Nephron (organoid): Measurements from ENCODE around the gene TFF2.

Source experiments
- H3K27ac Mint-ChIP-seq, 3 experiments: 2 replicates each; pipeline ENCODE4 v1.8.0; 2020; ENCODE audit warnings: mixed read lengths in 3 of 3, mild to moderate bottlenecking in 2 of 3, moderate library complexity in 1 of 3
- H3K27me3 Mint-ChIP-seq: 2 replicates; pipeline ENCODE4 v1.8.0; 2021; ENCODE audit warnings: low read depth, mild to moderate bottlenecking, moderate library complexity, mixed read lengths
- H3K36me3 Mint-ChIP-seq: 2 replicates; pipeline ENCODE4 v1.8.0; 2020; ENCODE audit warnings: low read depth, mixed read lengths
- H3K4me1 Mint-ChIP-seq: 2 replicates; pipeline ENCODE4 v1.8.0; 2020; ENCODE audit warnings: mixed read lengths
- H3K4me3 Mint-ChIP-seq, 3 experiments: 2 replicates each; pipeline ENCODE4 v1.8.0; 2020; ENCODE audit warnings: mild to moderate bottlenecking in 3 of 3, mixed read lengths in 3 of 3, moderate library complexity in 2 of 3
- H3K9me3 Mint-ChIP-seq: 2 replicates; pipeline ENCODE4 v1.8.0; 2020; ENCODE audit warnings: mixed read lengths
- TF ChIP-seq, protein P1 (sequence below), 3 experiments: fragments of 200-600 bp; sonication (generic); IDR thresholded peaks; one replicate each; pipeline ENCODE4 v1.5.0; 2021; ENCODE audit warnings: antibody characterized with exemption in 3 of 3; ENCODE audit not compliant: unreplicated experiment in 3 of 3

Gene TFF2

DNA sequence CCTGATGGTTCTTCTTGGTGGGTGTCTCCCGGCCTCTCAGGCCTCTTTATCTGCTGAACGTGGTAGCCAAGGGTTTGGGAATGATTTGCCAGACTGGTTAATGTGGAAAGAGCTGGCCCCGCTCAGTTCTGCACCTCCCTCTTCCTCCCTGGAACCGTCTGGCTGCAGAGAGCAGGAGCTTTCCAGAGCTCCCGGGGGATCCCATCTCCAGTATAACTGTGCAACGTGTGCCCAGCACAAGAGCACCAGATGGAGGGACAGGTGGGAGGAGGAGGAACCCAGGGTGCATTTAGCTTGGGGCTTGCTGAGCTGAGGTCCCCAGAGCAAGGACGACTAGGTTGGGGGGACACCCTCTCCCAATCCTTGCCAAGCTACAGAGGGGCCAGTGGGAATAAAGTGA lies 10.5 kb upstream of the TFF2 start:
- TF ChIP-seq, protein P1, sequence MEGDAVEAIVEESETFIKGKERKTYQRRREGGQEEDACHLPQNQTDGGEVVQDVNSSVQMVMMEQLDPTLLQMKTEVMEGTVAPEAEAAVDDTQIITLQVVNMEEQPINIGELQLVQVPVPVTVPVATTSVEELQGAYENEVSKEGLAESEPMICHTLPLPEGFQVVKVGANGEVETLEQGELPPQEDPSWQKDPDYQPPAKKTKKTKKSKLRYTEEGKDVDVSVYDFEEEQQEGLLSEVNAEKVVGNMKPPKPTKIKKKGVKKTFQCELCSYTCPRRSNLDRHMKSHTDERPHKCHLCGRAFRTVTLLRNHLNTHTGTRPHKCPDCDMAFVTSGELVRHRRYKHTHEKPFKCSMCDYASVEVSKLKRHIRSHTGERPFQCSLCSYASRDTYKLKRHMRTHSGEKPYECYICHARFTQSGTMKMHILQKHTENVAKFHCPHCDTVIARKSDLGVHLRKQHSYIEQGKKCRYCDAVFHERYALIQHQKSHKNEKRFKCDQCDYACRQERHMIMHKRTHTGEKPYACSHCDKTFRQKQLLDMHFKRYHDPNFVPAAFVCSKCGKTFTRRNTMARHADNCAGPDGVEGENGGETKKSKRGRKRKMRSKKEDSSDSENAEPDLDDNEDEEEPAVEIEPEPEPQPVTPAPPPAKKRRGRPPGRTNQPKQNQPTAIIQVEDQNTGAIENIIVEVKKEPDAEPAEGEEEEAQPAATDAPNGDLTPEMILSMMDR (IDR thresholded peaks at IDR 0.05; ENCODE audit: unreplicated experiment in 3 of 3): no peak
- Mint-ChIP-seq H3K27ac (no peak overlapping the region), H3K9me3 (peaks cover 18% of the 10 kb centered on the region), H3K4me3 (no peak overlapping the region), H3K4me1 (no peaks in the 10 kb centered on the region), H3K36me3 (no peaks in the 10 kb centered on the region), H3K27me3 (peaks cover 38% of the 10 kb centered on the region)

DNA sequence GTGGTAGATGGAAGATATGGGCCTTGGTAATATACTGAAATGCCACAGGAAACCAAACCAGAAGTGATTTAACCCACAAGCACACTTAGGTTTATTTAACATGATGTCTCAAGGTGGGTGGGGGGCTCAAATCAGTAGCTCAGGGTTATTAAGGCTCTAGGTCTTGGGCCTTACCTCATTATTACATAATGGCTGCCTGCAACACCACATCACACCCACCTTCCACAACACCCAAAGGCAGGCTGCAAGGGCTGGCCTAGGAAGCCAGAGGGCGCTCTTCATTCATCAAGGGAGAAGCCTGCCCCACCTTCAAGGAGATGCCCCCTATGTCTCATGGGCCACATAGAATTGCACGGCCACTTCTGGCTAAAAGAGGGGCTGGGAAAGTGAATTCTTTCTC lies 9.5 kb upstream of the TFF2 start:
- Mint-ChIP-seq H3K27ac (no peak overlapping the region), H3K4me1 (no peaks in the 10 kb centered on the region), H3K27me3 (peaks cover 36% of the 10 kb centered on the region), H3K36me3 (no peaks in the 10 kb centered on the region), H3K9me3 (peaks cover 22% of the 10 kb centered on the region), H3K4me3 (no peak overlapping the region)
- TF ChIP-seq, protein P1 (IDR thresholded peaks at IDR 0.05; ENCODE audit: unreplicated experiment in 3 of 3): no peak

DNA sequence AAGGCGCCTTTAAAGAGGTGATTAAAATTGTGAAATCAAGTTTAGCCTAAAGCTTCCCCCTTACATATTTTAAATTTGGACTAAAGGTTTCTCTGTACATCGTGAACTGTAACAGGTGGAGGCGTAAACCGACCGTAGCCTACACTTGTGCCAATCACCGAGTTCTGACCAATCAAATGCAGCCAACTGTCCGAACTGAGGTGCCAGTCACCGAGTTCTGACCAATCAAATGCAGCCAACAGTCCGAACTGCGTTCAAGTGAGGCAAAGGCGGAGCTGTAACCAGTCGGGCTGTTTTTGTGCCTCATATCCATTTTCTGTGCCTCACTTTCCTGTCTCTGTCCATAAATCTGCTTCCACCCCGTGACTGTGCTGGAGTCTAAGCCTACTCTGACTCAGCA lies 8.1 kb upstream of the TFF2 start:
- Mint-ChIP-seq H3K4me1 (no peaks in the 10 kb centered on the region), H3K27me3 (peaks cover 29% of the 10 kb centered on the region)

DNA sequence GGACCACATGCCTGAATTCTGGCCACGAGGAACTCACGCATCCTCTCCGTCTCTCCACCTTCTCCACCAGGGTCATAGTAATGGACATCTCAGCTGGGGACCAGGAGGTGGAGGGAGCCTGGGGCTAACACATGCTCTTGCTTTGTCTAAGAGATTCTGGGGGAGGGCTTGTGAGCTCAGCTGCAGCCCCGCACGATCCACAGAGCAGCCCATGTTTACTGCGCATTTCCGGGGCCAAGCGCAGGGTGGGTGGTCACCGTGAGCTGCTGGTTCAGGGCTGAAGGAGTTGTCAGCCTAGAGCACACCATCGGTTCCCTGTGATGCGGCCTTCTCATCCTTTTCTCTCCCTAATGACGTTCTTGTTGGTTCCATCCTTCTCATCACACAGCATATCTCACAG lies 7.5 kb upstream of the TFF2 start:
- no peak overlapping the region for H3K4me3 Mint-ChIP-seq
- no peaks in the 10 kb centered on the region for H3K4me1 Mint-ChIP-seq
- H3K27me3 Mint-ChIP-seq: peaks cover 26% of the 10 kb centered on the region
- no peak overlapping the region for H3K27ac Mint-ChIP-seq
- H3K9me3 Mint-ChIP-seq: peaks cover 29% of the 10 kb centered on the region
- H3K36me3 Mint-ChIP-seq: no peaks in the 10 kb centered on the region
- TF ChIP-seq, protein P1 (IDR thresholded peaks at IDR 0.05; ENCODE audit: unreplicated experiment in 3 of 3): no peak

More for the DNA sequence above, 8.1 kb upstream of the TFF2 start:
- no peaks in the 10 kb centered on the region for H3K36me3 Mint-ChIP-seq
- H3K4me3 Mint-ChIP-seq: no peak overlapping the region
- TF ChIP-seq, protein P1 (IDR thresholded peaks at IDR 0.05; ENCODE audit: unreplicated experiment in 3 of 3): no peak
- H3K27ac Mint-ChIP-seq: no peak overlapping the region
- peaks cover 29% of the 10 kb centered on the region for H3K9me3 Mint-ChIP-seq

DNA sequence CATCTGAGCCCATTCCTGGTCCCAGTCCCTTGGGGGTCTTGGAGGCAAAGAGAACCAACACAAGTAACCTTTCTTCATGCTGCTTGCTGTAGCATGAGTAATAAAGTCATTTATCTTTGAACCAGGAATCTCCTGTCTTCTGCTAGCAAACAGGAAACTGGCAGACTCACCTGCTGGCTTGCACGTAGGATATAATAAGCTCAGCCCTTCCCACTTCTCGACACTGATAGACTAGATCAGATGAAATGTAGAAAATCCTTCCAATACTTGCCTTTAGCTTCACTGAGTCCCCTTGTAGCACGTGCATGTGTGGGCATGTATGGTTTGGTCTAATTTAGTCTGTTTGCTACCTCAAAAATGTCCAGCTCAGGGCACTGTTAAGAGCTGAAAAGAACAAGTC lies 6.5 kb upstream of the TFF2 start:
- peaks cover 29% of the 10 kb centered on the region for H3K9me3 Mint-ChIP-seq
- H3K4me1 Mint-ChIP-seq: no peaks in the 10 kb centered on the region
- H3K4me3 Mint-ChIP-seq: no peak overlapping the region
- TF ChIP-seq, protein P1 (IDR thresholded peaks at IDR 0.05; ENCODE audit: unreplicated experiment in 3 of 3): no peak
- H3K36me3 Mint-ChIP-seq: no peaks in the 10 kb centered on the region
- H3K27me3 Mint-ChIP-seq: peaks cover 24% of the 10 kb centered on the region
- H3K27ac Mint-ChIP-seq: no peak overlapping the region

DNA sequence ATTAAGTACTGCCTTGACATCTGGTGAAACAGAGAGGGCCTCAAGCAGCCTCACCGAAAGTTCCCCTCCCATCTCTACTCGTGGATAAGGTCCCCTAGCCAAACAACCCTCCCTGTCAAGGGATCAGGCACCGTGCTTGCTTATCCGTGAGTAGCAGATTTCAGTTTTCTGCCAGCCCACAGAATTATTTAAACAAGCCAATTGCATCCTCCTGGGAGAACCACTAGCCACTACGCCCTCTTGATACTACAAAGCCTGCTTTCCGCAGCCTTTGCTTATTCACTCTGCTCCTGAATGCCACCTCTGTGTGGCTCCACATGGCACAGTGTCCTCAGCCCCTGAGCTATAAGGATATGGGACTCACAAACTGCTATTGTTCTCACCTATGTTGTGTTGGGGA lies 5.9 kb upstream of the TFF2 start:
- H3K27ac Mint-ChIP-seq: no peak overlapping the region
- H3K4me1 Mint-ChIP-seq: no peaks in the 10 kb centered on the region
- no peak overlapping the region for H3K4me3 Mint-ChIP-seq
- H3K27me3 Mint-ChIP-seq: peaks cover 17% of the 10 kb centered on the region
- H3K9me3 Mint-ChIP-seq: peaks cover 29% of the 10 kb centered on the region
- TF ChIP-seq, protein P1 (IDR thresholded peaks at IDR 0.05; ENCODE audit: unreplicated experiment in 3 of 3): no peak
- no peaks in the 10 kb centered on the region for H3K36me3 Mint-ChIP-seq
